H1 (cell line): Measurements from ENCODE around the gene ACP2. TPM values are rescaled to one million over a fixed set of nuclear protein-coding genes. Genes with fewer than 3 reads are reported as not detected.

Experiments
- CTCF ChIA-PET: fragments of 300-600 bp; sonication (Branson Sonifier 250); formaldehyde crosslinking; loops from one replicate; lab custom pipeline; 2021; ENCODE audit not compliant: partially characterized antibody; lab: Charles Lee
- POLR2A ChIA-PET: fragments of 300-600 bp; sonication (Branson Sonifier 250); formaldehyde crosslinking; loops from one replicate; lab custom pipeline; 2021; ENCODE audit warnings: inconsistent platforms; ENCODE audit not compliant: partially characterized antibody; lab: Charles Lee
- DNase-seq, 2 experiments: peaks; one replicate each; pipeline versions ENCODE4 v3.0.0 to v3.0.0-alpha.2; 2010 to 2022; ENCODE audit warnings: low spot score in 2 of 2, low read depth in 1 of 2, mixed read lengths in 1 of 2
- FAIRE-seq: peaks from 2 replicates; lab custom pipeline; 2011; peaks lifted over from hg19 to GRCh38; lab: Jason Lieb, UNC
- H2AFZ ChIP-seq: 2 replicates; pipeline ENCODE4 v1.8.1; 2012; ENCODE audit warnings: low read length, inconsistent platforms
- H2AK5ac ChIP-seq: 2 replicates; pipeline ENCODE4 v1.6.1; 2013; ENCODE audit warnings: low read depth, low read length
- H2BK120ac ChIP-seq: replicated peaks from 2 replicates; pipeline ENCODE3; 2013; ENCODE audit warnings: low read depth, low read length, inconsistent platforms
- H2BK12ac ChIP-seq: 2 replicates; pipeline ENCODE4 v1.6.1; 2013; ENCODE audit warnings: low read depth, low read length
- H2BK15ac ChIP-seq: 2 replicates; pipeline ENCODE4 v1.6.1; 2013; ENCODE audit warnings: low read length
- H2BK20ac ChIP-seq: 2 replicates; pipeline ENCODE4 v1.6.1; 2013; ENCODE audit warnings: low read length
- H2BK5ac ChIP-seq: 2 replicates; pipeline ENCODE4 v1.6.1; 2013; ENCODE audit warnings: low read depth, low read length
- H3K14ac ChIP-seq: 2 replicates; pipeline ENCODE4 v1.6.1; 2013; ENCODE audit warnings: inconsistent platforms; ENCODE audit not compliant: insufficient read length
- H3K18ac ChIP-seq: 2 replicates; pipeline ENCODE4 v1.6.1; 2013; ENCODE audit warnings: low read length; ENCODE audit errors: extremely low read depth
- H3K23ac ChIP-seq: 2 replicates; pipeline ENCODE4 v1.6.1; 2013; ENCODE audit warnings: inconsistent platforms; ENCODE audit not compliant: insufficient read length
- H3K23me2 ChIP-seq: 2 replicates; pipeline ENCODE4 v1.6.1; 2013; ENCODE audit warnings: low read depth, low read length
- H3K27ac ChIP-seq: 2 replicates; pipeline ENCODE4 v1.6.1; 2011; ENCODE audit warnings: low read depth, low read length, inconsistent platforms
- H3K27me3 ChIP-seq, 4 experiments: replicated peaks in 1 of 4; 1 replicate in 1 of 4; 2 replicates in 3 of 4; pipeline versions ENCODE4 v1.6.1 to v1.8.1; 2011 to 2013; ENCODE audit warnings: low read length in 3 of 4, mild to moderate bottlenecking in 3 of 4, inconsistent platforms in 2 of 4, mixed read lengths in 2 of 4, moderate library complexity in 1 of 4; ENCODE audit not compliant: control insufficient read depth in 3 of 4, insufficient read depth in 3 of 4; ENCODE audit errors: extremely low read depth in 1 of 4
- H3K36me3 ChIP-seq, 4 experiments: 2 replicates each; pipeline versions ENCODE4 v1.6.1 to v1.8.1; 2011 to 2013; ENCODE audit warnings: mild to moderate bottlenecking in 4 of 4, low read length in 3 of 4, moderate library complexity in 2 of 4, control low read depth in 1 of 4, inconsistent platforms in 1 of 4; ENCODE audit not compliant: insufficient read depth in 4 of 4, control insufficient read depth in 2 of 4
- H3K4ac ChIP-seq: replicated peaks from 2 replicates; pipeline ENCODE3; 2013; ENCODE audit warnings: low read length, low read depth, mixed read lengths, inconsistent platforms; ENCODE audit not compliant: insufficient read length
- H3K4me1 ChIP-seq, 4 experiments: replicated peaks in 1 of 4; 1 replicate in 1 of 4; 2 replicates in 3 of 4; pipeline versions ENCODE4 v1.6.1 to v1.8.1; 2011 to 2013; ENCODE audit warnings: low read length in 3 of 4, inconsistent platforms in 2 of 4, mixed read lengths in 1 of 4; ENCODE audit not compliant: insufficient read depth in 4 of 4, control insufficient read depth in 3 of 4
- H3K4me2 ChIP-seq, 2 experiments: 2 replicates each; pipeline versions ENCODE4 v1.6.1 to v1.8.1; 2011 to 2013; ENCODE audit warnings: low read depth in 2 of 2, low read length in 2 of 2, control low read depth in 1 of 2, inconsistent platforms in 1 of 2, mild to moderate bottlenecking in 1 of 2; ENCODE audit not compliant: insufficient read depth in 1 of 2
- H3K4me3 ChIP-seq, 4 experiments: fragments of 200-600, 300-600 bp in 1 of 4; sonication (generic), shearing (Covaris generic), sonication (Bioruptor Twin) in 1 of 4; 2 replicates each; pipeline versions ENCODE4 v1.5.1 to v1.8.1; 2011 to 2016; ENCODE audit warnings: low read length in 4 of 4, low read depth in 3 of 4, control low read depth in 2 of 4, inconsistent platforms in 2 of 4, mild to moderate bottlenecking in 2 of 4, mixed read lengths in 1 of 4, moderate library complexity in 1 of 4; ENCODE audit not compliant: insufficient read depth in 2 of 4; ENCODE audit errors: extremely low read depth in 1 of 4
- H3K56ac ChIP-seq: replicated peaks from 2 replicates; pipeline ENCODE3; 2013; ENCODE audit warnings: low read depth, mild to moderate bottlenecking, mixed read lengths, low read length, inconsistent platforms; ENCODE audit not compliant: insufficient read length
- H3K79me1 ChIP-seq: 2 replicates; pipeline ENCODE4 v1.6.1; 2013; ENCODE audit warnings: low read depth, low read length, control low read depth
- H3K79me2 ChIP-seq, 2 experiments: 2 replicates each; pipeline versions ENCODE4 v1.6.1 to v1.8.1; 2012 to 2013; ENCODE audit warnings: low read length in 2 of 2, mild to moderate bottlenecking in 2 of 2, inconsistent platforms in 1 of 2; ENCODE audit not compliant: insufficient read depth in 2 of 2, control insufficient read depth in 1 of 2
- H3K9ac ChIP-seq, 4 experiments: replicated peaks in 1 of 4; 1 replicate in 1 of 4; 2 replicates in 3 of 4; pipeline versions ENCODE4 v1.6.1 to v1.8.1; 2011 to 2013; ENCODE audit warnings: low read depth in 3 of 4, low read length in 3 of 4, control low read depth in 2 of 4, mild to moderate bottlenecking in 2 of 4, moderate library complexity in 2 of 4, inconsistent platforms in 1 of 4; ENCODE audit errors: extremely low read depth in 1 of 4
- H3K9me3 ChIP-seq, 2 experiments: 2 replicates each; pipeline versions ENCODE4 v1.6.1 to v1.8.1; 2012 to 2013; ENCODE audit warnings: mild to moderate bottlenecking in 2 of 2, moderate library complexity in 2 of 2, control low read depth in 1 of 2, inconsistent platforms in 1 of 2, low read depth in 1 of 2, low read length in 1 of 2, mixed read lengths in 1 of 2; ENCODE audit not compliant: insufficient read depth in 2 of 2
- H4K20me1 ChIP-seq, 2 experiments: replicated peaks in 1 of 2; 2 replicates each; pipeline versions ENCODE3 to v1.8.1; 2011 to 2013; ENCODE audit warnings: inconsistent platforms in 2 of 2, low read length in 2 of 2, mild to moderate bottlenecking in 1 of 2; ENCODE audit not compliant: insufficient read depth in 2 of 2, control insufficient read depth in 1 of 2
- H4K5ac ChIP-seq: 2 replicates; pipeline ENCODE4 v1.6.1; 2013; ENCODE audit warnings: low read length, low read depth, mixed read lengths, inconsistent platforms; ENCODE audit not compliant: insufficient read length
- H4K8ac ChIP-seq: 2 replicates; pipeline ENCODE4 v1.8.0; 2013; ENCODE audit warnings: mild to moderate bottlenecking, moderate library complexity, low read length, inconsistent platforms; ENCODE audit not compliant: insufficient read depth; ENCODE audit errors: extremely low read depth
- H4K91ac ChIP-seq: replicated peaks from 2 replicates; pipeline ENCODE3; 2013; ENCODE audit warnings: low read length, mixed read lengths, inconsistent platforms; ENCODE audit not compliant: insufficient read length
- WGBS, 2 experiments: shearing (Covaris generic) in 1 of 2; methylation state at CpG; one replicate each; pipeline versions ENCODE4 v1.1.6 to v1.1.7; 2013 to 2015; ENCODE audit warnings: low lambda C conversion rate in 2 of 2, mixed read lengths in 2 of 2, inconsistent platforms in 1 of 2, low coverage in 1 of 2, missing lambda C conversion rate in 1 of 2; ENCODE audit not compliant: insufficient replicate concordance in 2 of 2, insufficient coverage in 1 of 2, insufficient read length in 1 of 2; ENCODE audit errors: extremely low coverage in 1 of 2, missing lambda C conversion rate in 1 of 2; 5-methylcytosine and 5-hydroxymethylcytosine counted together
- polyA plus RNA-seq, 7 experiments: library from polyadenylated mRNA; depleted of rRNA in 3 of 7; stranded (reverse) in 5 of 7; unstranded in 2 of 7; fragments of >200 nt in 5 of 7; fragments of 200-250 nt in 2 of 7; gene quantifications; 1 replicate in 5 of 7; 2 replicates in 1 of 7; 4 replicates in 1 of 7; pipeline versions ENCODE4 v1.2.1 to v1.2.3, GENCODE V29; 2011 to 2013; ENCODE audit warnings: missing spikeins in 2 of 7, mixed read lengths in 2 of 7
- total RNA-seq: library from RNA; stranded (reverse); fragmentation: NEBNext Ultra II Directional; extraction: Animal tissue kit (Norgen Biotek cat#: 25700); gene quantifications from 2 replicates; pipeline ENCODE4 v1.2.1, GENCODE V29; 2021
- TF ChIP-seq, protein P1 (sequence below): IDR thresholded peaks from 2 replicates; pipeline ENCODE4 v1.6.1; 2011; ENCODE audit warnings: low read length, improper control_type of control experiment

ACP2 gene
- total and polyA plus RNA-seq, 2 of the 8 experiments (the other 6 are each of a cell fraction or from before 2014, with no cell fraction given): 17.8 to 19.8 TPM

DNA sequence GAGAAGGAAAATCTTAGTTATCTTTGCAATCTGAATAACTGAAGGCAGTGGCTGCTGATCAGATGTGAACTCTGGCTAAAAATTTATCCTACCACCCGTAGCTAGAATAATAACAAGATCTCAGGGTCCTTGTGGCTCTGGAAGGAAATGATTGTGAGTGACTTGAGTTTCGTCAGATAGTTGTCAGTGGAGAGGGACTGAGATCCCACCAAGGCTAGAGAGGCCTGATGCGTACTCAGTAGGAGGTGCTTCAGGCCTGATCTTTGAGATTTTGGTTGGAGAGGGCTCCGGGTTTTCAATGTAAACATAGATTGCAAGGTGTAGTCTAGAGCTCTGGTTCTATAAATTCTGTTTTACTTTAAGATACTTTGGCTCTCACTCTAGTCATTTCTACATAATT is 22.7 kb upstream of the ACP2 start:
- CTCF ChIA-PET: interaction anchor here (0.8 to 7.4 kb wide), 10 partner anchors 10 to 161 kb away, joined by 3 to 72 read pairs (median 4); partner anchors contain the start of gene NR1H3
- H3K27ac ChIP-seq: no peak overlapping the region
- H4K20me1 ChIP-seq: peaks cover 8 to 17% of the 10 kb centered on the region in 2 experiments
- TF ChIP-seq, protein P1, sequence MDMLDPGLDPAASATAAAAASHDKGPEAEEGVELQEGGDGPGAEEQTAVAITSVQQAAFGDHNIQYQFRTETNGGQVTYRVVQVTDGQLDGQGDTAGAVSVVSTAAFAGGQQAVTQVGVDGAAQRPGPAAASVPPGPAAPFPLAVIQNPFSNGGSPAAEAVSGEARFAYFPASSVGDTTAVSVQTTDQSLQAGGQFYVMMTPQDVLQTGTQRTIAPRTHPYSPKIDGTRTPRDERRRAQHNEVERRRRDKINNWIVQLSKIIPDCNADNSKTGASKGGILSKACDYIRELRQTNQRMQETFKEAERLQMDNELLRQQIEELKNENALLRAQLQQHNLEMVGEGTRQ: no peak

More for the DNA sequence above, 22.7 kb upstream of the ACP2 start:
- Histone ChIP-seq H3K27me3 (no peaks in the 10 kb centered on the region), H3K9me3 (no peaks in the 10 kb centered on the region), H4K91ac (no peak overlapping the region), H3K4ac (no peak overlapping the region), H4K5ac (no peak overlapping the region), H3K9ac (no peak overlapping the region), H2AFZ (no peak overlapping the region), H2BK20ac (no peak overlapping the region), H3K79me2 (peaks cover 0 to 48% of the 10 kb centered on the region in 2 experiments; a peak in 3 of 4 replicates), H3K23ac (no peak overlapping the region), H2BK15ac (no peak overlapping the region), H3K4me1 (peaks cover 14 to 25% (median 17%) of the 10 kb centered on the region in 4 experiments), H2BK5ac (no peak overlapping the region), H3K14ac (no peak overlapping the region), H3K79me1 (peaks cover 20% of the 10 kb centered on the region), H3K4me2 (peak overlapping the region; percentile 86 to 99; a peak in 3 of 4 replicates), H3K4me3 (peak overlapping the region in 2 of 4 experiments; percentile 75 to 93; a peak in 2 of 8 replicates), H3K36me3 (peaks cover 0 to 16% (median 11%) of the 10 kb centered on the region in 4 experiments; a peak in 5 of 8 replicates), H3K18ac (no peak overlapping the region), H3K23me2 (peaks cover 13% of the 10 kb centered on the region), H4K8ac (no peak overlapping the region), H2AK5ac (no peak overlapping the region), H3K56ac (no peak overlapping the region), H2BK12ac (no peak overlapping the region), H2BK120ac (no peak overlapping the region)
- WGBS, 2 experiments: 89% methylated on average over 4 of the region's 4 CpGs; no CpG with 5 or more reads in 1 of the 2 experiments
- DNase-seq: no peak
- POLR2A ChIA-PET: interaction anchor here (0.7 to 4.0 kb wide), 5 partner anchors 11 to 503 kb away, joined by 3 to 26 read pairs (median 4); partner anchors contain the start of genes ACP2 and NR1H3
- FAIRE-seq: no peak
